Right atrium auricular region (tissue), 2 donors: Measurements from ENCODE around the gene SEC22B. TPM values are rescaled to one million over a fixed set of nuclear protein-coding genes. Genes with fewer than 3 reads are reported as not detected.
"Not testable (repeated sequence)": the region's sequence is repeated elsewhere in the genome, so short reads cannot be mapped to it uniquely, and the experiment has no call there.

ENCODE experiments used
- DNase-seq: peaks from one replicate; pipeline ENCODE4 v3.0.0-alpha.2; 2019; ENCODE audit warnings: low spot score
- H3K27ac ChIP-seq, 2 donors: fragments of 200-600 bp; sonication (generic); 1 replicate in 1 of 2; 2 replicates in 1 of 2; pipeline ENCODE4 v1.5.1; 2016 to 2019
- H3K27me3 ChIP-seq, 2 donors: fragments of 200-600 bp; sonication (generic); one replicate each; pipeline versions ENCODE4 v1.5.1 to v1.6.0; 2017 to 2019
- H3K36me3 ChIP-seq: fragments of 200-600 bp; sonication (generic); one replicate; pipeline ENCODE4 v1.5.1; 2016
- H3K4me1 ChIP-seq, 2 donors: fragments of 200-600 bp; sonication (generic); one replicate each; pipeline versions ENCODE4 v1.5.1 to v1.6.0; 2017 to 2019
- H3K4me3 ChIP-seq, 2 donors: fragments of 200-600 bp; sonication (generic); 1 replicate in 1 of 2; 2 replicates in 1 of 2; pipeline ENCODE4 v1.5.1; 2017 to 2019; ENCODE audit warnings: mild to moderate bottlenecking in 1 of 2, moderate library complexity in 1 of 2
- H3K9me3 ChIP-seq, 2 donors: fragments of 200-600 bp; sonication (generic); one replicate each; pipeline ENCODE4 v1.5.1; 2019
- CTCF ChIP-seq, 2 donors: fragments of 200-600 bp; sonication (generic); IDR thresholded peaks; one replicate each; pipeline ENCODE4 v1.5.1; 2019; ENCODE audit warnings: antibody characterized with exemption in 2 of 2
- total RNA-seq, 2 donors: library from RNA; depleted of rRNA; stranded (reverse); fragments of >200 nt; gene quantifications; one replicate each; pipeline ENCODE4 v1.1.0, GENCODE V29; 2016

Gene SEC22B
- total RNA-seq: 10 to 100 TPM; 11.9 to 16.8 TPM

- no peak for TF ChIP-seq CTCF (IDR thresholded peaks at IDR 0.05)
- peak within 1 kb of the TSS; percentile 85 to 96 for H3K27ac ChIP-seq
- H3K4me1 ChIP-seq: peaks cover 0 to 14% of the 10 kb centered on the region in 2 donors
- H3K4me3 ChIP-seq: peak within 1 kb of the TSS; percentile 79 to 92
- peak; percentile 95 for DNase-seq
- H3K36me3 ChIP-seq: no peaks in the 10 kb centered on the region
- no peaks in the 10 kb centered on the region for H3K27me3 ChIP-seq
- H3K9me3 ChIP-seq: no peaks in the 10 kb centered on the region
Observed at GRCh38 chr1:120176092-120176855, at the start of gene SEC22B. TSS of gene SEC22B (minus strand) at chr1:120176520. CDS start at chr1:120176381, 139 bp downstream.

- H3K4me3 ChIP-seq, H3K36me3 ChIP-seq, H3K27me3 ChIP-seq, H3K27ac ChIP-seq, H3K9me3 ChIP-seq, DNase-seq, H3K4me1 ChIP-seq: not testable (repeated sequence)
Observed at GRCh38 chr1:120217933-120218332, 41.6 kb upstream of the SEC22B start.

- H3K9me3 ChIP-seq, H3K4me1 ChIP-seq, H3K36me3 ChIP-seq, DNase-seq, H3K27me3 ChIP-seq, H3K4me3 ChIP-seq, H3K27ac ChIP-seq: not testable (repeated sequence)
Observed at GRCh38 chr1:120217175-120217929, 41.0 kb upstream of the SEC22B start.

GRCh38 chr1:120213606-120214005 lies 37.3 kb upstream of the SEC22B start:
- H3K27me3 ChIP-seq, H3K27ac ChIP-seq, H3K9me3 ChIP-seq, H3K4me3 ChIP-seq, DNase-seq, H3K4me1 ChIP-seq, H3K36me3 ChIP-seq: not testable (repeated sequence)

GRCh38 chr1:120210754-120211153 lies 34.4 kb upstream of the SEC22B start:
- not testable (repeated sequence) for H3K27me3 ChIP-seq, H3K4me3 ChIP-seq, H3K9me3 ChIP-seq, H3K4me1 ChIP-seq, H3K36me3 ChIP-seq, H3K27ac ChIP-seq, DNase-seq

- not testable (repeated sequence) for H3K27ac ChIP-seq, H3K9me3 ChIP-seq, H3K4me1 ChIP-seq, H3K27me3 ChIP-seq, DNase-seq, H3K36me3 ChIP-seq
- peak overlapping the region; percentile 31 to 44 for H3K4me3 ChIP-seq
Observed at GRCh38 chr1:120196863-120197775, 20.8 kb upstream of the SEC22B start.

GRCh38 chr1:120188626-120189025 lies 12.3 kb upstream of the SEC22B start:
- H3K4me3 ChIP-seq, H3K9me3 ChIP-seq, DNase-seq, H3K27me3 ChIP-seq, H3K36me3 ChIP-seq, H3K27ac ChIP-seq, H3K4me1 ChIP-seq: not testable (repeated sequence)

- not testable (repeated sequence) for H3K36me3 ChIP-seq, H3K4me3 ChIP-seq, DNase-seq, H3K27ac ChIP-seq, H3K9me3 ChIP-seq, H3K27me3 ChIP-seq
- peaks cover 0 to 11% of the 10 kb centered on the region in 2 donors for H3K4me1 ChIP-seq
Observed at GRCh38 chr1:120182176-120182707, 5.9 kb upstream of the SEC22B start.

GRCh38 chr1:120179811-120180690 lies 3.7 kb upstream of the SEC22B start:
- not testable (repeated sequence) for H3K27me3 ChIP-seq, H3K36me3 ChIP-seq, DNase-seq, H3K9me3 ChIP-seq
- peaks cover 0 to 14% of the 10 kb centered on the region in 2 donors for H3K4me1 ChIP-seq
- peak overlapping the region; percentile 58 to 64 for H3K27ac ChIP-seq
- H3K4me3 ChIP-seq: peak overlapping the region; percentile 23 to 46
